K562 (cell line): ENCODE measurements around the gene CHTOP. TPM values are rescaled to one million over a fixed set of nuclear protein-coding genes. Genes with fewer than 3 reads are reported as not detected.

Experiments used
- ATAC-seq: fragments of 200-7000 bp; cut with Tn5 transposase; 3 replicates; pipeline ENCODE4 v1.9.1; 2020; ENCODE audit warnings: moderate library complexity
- BruUV-seq: library from RNA; stranded (reverse); fragments of 400-500 nt; replicated peaks from 2 replicates; lab custom pipeline; 2021; lab: Mats Ljungman, UMichigan
- CTCF ChIA-PET: fragments of 300-600 bp; formaldehyde crosslinking; extraction: SDS; loops from one replicate; lab custom pipeline; 2021; ENCODE audit warnings: low intra/inter-chr PET ratio; lab: Yijun Ruan, JAX
- POLR2A ChIA-PET: fragments of 300-600, 350-650 bp; sonication (Branson Sonifier 250); formaldehyde crosslinking; extraction: SDS; loops from one replicate; lab custom pipeline; 2021; ENCODE audit warnings: antibody characterized with exemption, inconsistent platforms; lab: Yijun Ruan, JAX
- DNase-seq, 4 experiments: peaks; one replicate each; pipeline versions ENCODE4 v3.0.0 to v3.0.0-alpha.2; 2011 to 2018; ENCODE audit warnings: low spot score in 3 of 4, mixed read lengths in 3 of 4; ENCODE audit errors: extremely low read depth in 1 of 4
- FAIRE-seq: peaks from 2 replicates; lab custom pipeline; 2011; peaks lifted over from hg19 to GRCh38; lab: Jason Lieb, UNC
- H2AFZ ChIP-seq: 2 replicates; pipeline ENCODE4 v1.6.0; 2011; ENCODE audit warnings: low read depth, low read length, control low read depth, inconsistent platforms
- H3K27ac ChIP-seq: fragments of 200-600 bp; 3 replicates; pipeline ENCODE4 v1.8.0; 2011; ENCODE audit warnings: low read depth, mild to moderate bottlenecking, control low read depth, inconsistent platforms, low read length, moderate library complexity, mixed read lengths; ENCODE audit errors: extremely low read depth
- H3K27me3 ChIP-seq, 2 experiments: fragments of 300-600 bp in 1 of 2; 2 replicates in 1 of 2; 3 replicates in 1 of 2; pipeline versions ENCODE4 v1.6.0 to v1.8.0; 2011; ENCODE audit warnings: inconsistent platforms in 2 of 2, low read length in 2 of 2, mild to moderate bottlenecking in 1 of 2, mixed read lengths in 1 of 2, moderate library complexity in 1 of 2; ENCODE audit not compliant: control insufficient read depth in 2 of 2, insufficient read depth in 2 of 2
- H3K36me3 ChIP-seq: fragments of 300-600 bp; 3 replicates; pipeline ENCODE4 v1.8.0; 2011; ENCODE audit warnings: mild to moderate bottlenecking, low read length, inconsistent platforms; ENCODE audit not compliant: control insufficient read depth, insufficient read depth
- H3K4me1 ChIP-seq, 2 experiments: fragments of 200-600 bp in 1 of 2; replicated peaks in 1 of 2; 2 replicates in 1 of 2; 3 replicates in 1 of 2; pipeline versions ENCODE4 v1.5.1 to v1.8.0; 2011; ENCODE audit warnings: inconsistent platforms in 2 of 2, low read length in 2 of 2, mild to moderate bottlenecking in 1 of 2, mixed read lengths in 1 of 2, moderate library complexity in 1 of 2; ENCODE audit not compliant: control insufficient read depth in 2 of 2, insufficient read depth in 2 of 2
- H3K4me2 ChIP-seq: 2 replicates; pipeline ENCODE4 v1.6.1; 2011; ENCODE audit warnings: low read length, control low read depth, inconsistent platforms, mixed read lengths; ENCODE audit not compliant: insufficient read depth
- H3K4me3 ChIP-seq: fragments of 200-600 bp; sonication (generic), shearing (Covaris generic); 2 replicates; pipeline ENCODE4 v1.5.1; 2016; ENCODE audit warnings: control low read depth, inconsistent platforms
- H3K79me2 ChIP-seq: fragments of 200-600 bp; 3 replicates; pipeline ENCODE4 v1.8.0; 2011; ENCODE audit warnings: low read length, inconsistent platforms; ENCODE audit not compliant: control insufficient read depth, insufficient read depth
- H3K9ac ChIP-seq, 2 experiments: 2 replicates each; pipeline versions ENCODE4 v1.6.0 to v1.6.1; 2011; ENCODE audit warnings: low read depth in 2 of 2, low read length in 2 of 2, control low read depth in 1 of 2, inconsistent platforms in 1 of 2, mild to moderate bottlenecking in 1 of 2, mixed read lengths in 1 of 2; ENCODE audit not compliant: insufficient read depth in 1 of 2
- H3K9me1 ChIP-seq: one replicate; pipeline ENCODE4 v1.6.0; 2011; ENCODE audit warnings: inconsistent platforms, mild to moderate bottlenecking, low read length, moderate library complexity; ENCODE audit not compliant: control insufficient read depth, insufficient read depth
- H3K9me3 ChIP-seq: replicated peaks from 2 replicates; pipeline ENCODE4 v1.5.1; 2011; ENCODE audit warnings: low read depth, low read length, inconsistent platforms; ENCODE audit not compliant: control insufficient read depth, insufficient read depth
- H4K20me1 ChIP-seq: replicated peaks from 2 replicates; pipeline ENCODE4 v1.6.1; 2011; ENCODE audit warnings: low read length, inconsistent platforms, mixed read lengths; ENCODE audit not compliant: control insufficient read depth, insufficient read depth
- CEBPB ChIP-seq: fragments of 450-650 bp; IDR thresholded peaks from 2 replicates; pipeline ENCODE4 v1.6.1; 2016; ENCODE audit warnings: missing genetic modification characterization, missing compliant biosample characterization
- WGBS: fragments of 100-300 bp; shearing (Covaris generic); methylation state at CpG from one replicate; pipeline ENCODE4 v1.1.6; 2016; ENCODE audit warnings: low coverage, mixed read lengths; ENCODE audit not compliant: insufficient coverage; ENCODE audit errors: missing lambda C conversion rate; 5-methylcytosine and 5-hydroxymethylcytosine counted together
- in situ Hi-C: fragments of 300-500 bp; cut with MboI; formaldehyde crosslinking; loops from 4 replicates; pipeline ENCODE4 v1.15.0; 2018; ENCODE audit warnings: inconsistent platforms, mixed read lengths
- intact Hi-C: fragments of 100-400 bp; cut with micrococcal nuclease; formaldehyde crosslinking; loops from 2 replicates; pipeline ENCODE4 v1.14.2; 2022
- polyA plus RNA-seq, 8 experiments: library from polyadenylated mRNA; depleted of rRNA in 4 of 8; stranded (reverse) in 5 of 8; unstranded in 3 of 8; fragments of >200 nt; fragmentation: Nextera tagmentation in 2 of 8; fragmentation: Illumina TruSeq in 1 of 8; extraction: Ambion mirVana in 2 of 8; extraction: Trizol in 1 of 8; gene quantifications; 2 replicates each; pipeline versions ENCODE4 v1.2.1 to v1.2.3, GENCODE V29; 2011 to 2014; ENCODE audit warnings: inconsistent platforms in 1 of 8, missing spikeins in 1 of 8
- total RNA-seq, 7 experiments: library from RNA; depleted of rRNA in 6 of 7; stranded (reverse); fragments of >200 nt in 6 of 7; fragmentation: Illumina TruSeq in 2 of 7; extraction: Trizol in 2 of 7; gene quantifications; 2 replicates each; pipeline versions ENCODE4 v1.2.1 to v1.2.3, GENCODE V29; 2011 to 2021; ENCODE audit warnings: low replicate concordance in 1 of 7
- TF ChIP-seq, protein P1 (sequence below): IDR thresholded peaks from 3 replicates; pipeline ENCODE4 v1.6.1; 2011; ENCODE audit warnings: borderline replicate concordance, mild to moderate bottlenecking, moderate library complexity; ENCODE audit not compliant: insufficient read length; ENCODE audit errors: extremely low read depth
- TF ChIP-seq, protein P2 (sequence below): fragments of 450-650 bp; IDR thresholded peaks from 2 replicates; pipeline ENCODE4 v1.6.1; 2016; ENCODE audit warnings: low read depth
- TF ChIP-seq, protein P3 (sequence below), 2 experiments: fragments of 450-650 bp; IDR thresholded peaks; 2 replicates each; pipeline ENCODE4 v1.6.1; 2016

The CHTOP gene
- total and polyA plus RNA-seq, 9 of the 15 experiments (the other 6 are each of a cell fraction or from before 2014, with no cell fraction given): 10.2 to 91.8 (median 60.8) TPM

DNA sequence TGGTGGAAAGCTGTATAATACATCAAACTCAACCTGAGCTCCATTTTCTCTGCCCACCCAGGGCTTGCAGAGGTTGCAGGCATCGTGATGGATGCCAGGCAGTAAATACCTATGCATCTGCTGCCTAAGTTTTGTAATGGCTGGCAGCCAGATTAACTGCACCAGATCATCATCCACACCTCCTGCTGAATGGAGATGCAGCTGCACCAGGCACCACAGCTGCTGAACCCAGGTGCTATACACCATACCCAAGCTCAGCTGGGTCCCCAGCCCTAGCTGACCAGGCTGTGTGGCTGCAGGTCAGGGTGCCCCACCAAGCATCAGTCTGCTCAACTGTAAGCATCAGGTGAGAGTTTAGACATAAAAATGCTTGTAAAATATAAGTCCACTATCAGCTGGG lies 17.9 kb downstream of the CHTOP start (continued):
- TF ChIP-seq, protein P1, sequence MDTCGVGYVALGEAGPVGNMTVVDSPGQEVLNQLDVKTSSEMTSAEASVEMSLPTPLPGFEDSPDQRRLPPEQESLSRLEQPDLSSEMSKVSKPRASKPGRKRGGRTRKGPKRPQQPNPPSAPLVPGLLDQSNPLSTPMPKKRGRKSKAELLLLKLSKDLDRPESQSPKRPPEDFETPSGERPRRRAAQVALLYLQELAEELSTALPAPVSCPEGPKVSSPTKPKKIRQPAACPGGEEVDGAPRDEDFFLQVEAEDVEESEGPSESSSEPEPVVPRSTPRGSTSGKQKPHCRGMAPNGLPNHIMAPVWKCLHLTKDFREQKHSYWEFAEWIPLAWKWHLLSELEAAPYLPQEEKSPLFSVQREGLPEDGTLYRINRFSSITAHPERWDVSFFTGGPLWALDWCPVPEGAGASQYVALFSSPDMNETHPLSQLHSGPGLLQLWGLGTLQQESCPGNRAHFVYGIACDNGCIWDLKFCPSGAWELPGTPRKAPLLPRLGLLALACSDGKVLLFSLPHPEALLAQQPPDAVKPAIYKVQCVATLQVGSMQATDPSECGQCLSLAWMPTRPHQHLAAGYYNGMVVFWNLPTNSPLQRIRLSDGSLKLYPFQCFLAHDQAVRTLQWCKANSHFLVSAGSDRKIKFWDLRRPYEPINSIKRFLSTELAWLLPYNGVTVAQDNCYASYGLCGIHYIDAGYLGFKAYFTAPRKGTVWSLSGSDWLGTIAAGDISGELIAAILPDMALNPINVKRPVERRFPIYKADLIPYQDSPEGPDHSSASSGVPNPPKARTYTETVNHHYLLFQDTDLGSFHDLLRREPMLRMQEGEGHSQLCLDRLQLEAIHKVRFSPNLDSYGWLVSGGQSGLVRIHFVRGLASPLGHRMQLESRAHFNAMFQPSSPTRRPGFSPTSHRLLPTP: no peak

DNA sequence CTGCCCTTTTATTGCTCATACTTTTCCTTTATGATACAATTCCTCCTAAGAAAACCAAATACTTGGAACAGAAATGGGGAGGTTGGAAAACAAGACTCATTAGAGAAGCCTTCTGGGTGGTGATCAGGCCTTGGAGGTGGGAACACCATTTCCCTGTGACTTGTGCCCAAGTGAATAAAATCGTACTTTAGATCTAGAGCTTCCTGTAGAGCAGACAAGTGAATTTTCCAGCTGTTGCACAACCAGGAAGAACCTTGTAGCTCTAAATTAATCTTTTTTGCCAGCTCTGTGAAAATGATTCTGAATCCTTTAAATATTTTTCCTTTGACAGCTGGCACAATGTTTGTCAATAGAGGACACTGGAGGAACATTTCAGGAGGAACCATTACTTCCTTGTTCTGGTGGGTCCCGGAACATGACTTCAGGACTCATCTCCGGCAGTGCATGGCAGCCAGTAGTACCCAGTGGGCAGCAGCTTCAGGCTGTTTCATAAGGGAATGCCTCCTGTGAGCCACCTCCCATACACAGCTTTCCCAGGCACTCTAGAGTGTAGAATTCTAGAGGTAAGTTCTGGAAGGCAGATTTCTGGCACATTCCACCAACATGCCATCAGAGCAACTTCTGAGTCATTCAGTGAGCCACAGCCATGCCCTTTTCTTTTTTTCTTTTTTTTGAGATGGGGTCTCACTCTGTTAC lies 19.1 kb downstream of the CHTOP start:
- intact Hi-C loops: no loop called here
- Histone ChIP-seq H3K4me3 (no peak overlapping the region), H3K9ac (no peak overlapping the region), H3K9me1 (no peaks in the 10 kb centered on the region), H3K9me3 (no peaks in the 10 kb centered on the region), H4K20me1 (no peaks in the 10 kb centered on the region), H2AFZ (peak overlapping the region; percentile 68), H3K36me3 (no peaks in the 10 kb centered on the region), H3K4me2 (no peak overlapping the region), H3K27me3 (no peaks in the 10 kb centered on the region), H3K27ac (no peak overlapping the region), H3K4me1 (peaks cover 13 to 14% of the 10 kb centered on the region in 2 experiments), H3K79me2 (no peaks in the 10 kb centered on the region)
- POLR2A ChIA-PET: interaction anchor here (1.3 to 14.7 kb wide), 3 partner anchors 8 to 44 kb away, joined by 3 to 205 read pairs (median 51); partner anchors contain the start of genes CHTOP and SNAPIN
- FAIRE-seq: peak; percentile 26
- in situ Hi-C loops: no loop called here
- no peak for DNase-seq
- BruUV-seq: no TSS peak
- TF ChIP-seq, protein P2, sequence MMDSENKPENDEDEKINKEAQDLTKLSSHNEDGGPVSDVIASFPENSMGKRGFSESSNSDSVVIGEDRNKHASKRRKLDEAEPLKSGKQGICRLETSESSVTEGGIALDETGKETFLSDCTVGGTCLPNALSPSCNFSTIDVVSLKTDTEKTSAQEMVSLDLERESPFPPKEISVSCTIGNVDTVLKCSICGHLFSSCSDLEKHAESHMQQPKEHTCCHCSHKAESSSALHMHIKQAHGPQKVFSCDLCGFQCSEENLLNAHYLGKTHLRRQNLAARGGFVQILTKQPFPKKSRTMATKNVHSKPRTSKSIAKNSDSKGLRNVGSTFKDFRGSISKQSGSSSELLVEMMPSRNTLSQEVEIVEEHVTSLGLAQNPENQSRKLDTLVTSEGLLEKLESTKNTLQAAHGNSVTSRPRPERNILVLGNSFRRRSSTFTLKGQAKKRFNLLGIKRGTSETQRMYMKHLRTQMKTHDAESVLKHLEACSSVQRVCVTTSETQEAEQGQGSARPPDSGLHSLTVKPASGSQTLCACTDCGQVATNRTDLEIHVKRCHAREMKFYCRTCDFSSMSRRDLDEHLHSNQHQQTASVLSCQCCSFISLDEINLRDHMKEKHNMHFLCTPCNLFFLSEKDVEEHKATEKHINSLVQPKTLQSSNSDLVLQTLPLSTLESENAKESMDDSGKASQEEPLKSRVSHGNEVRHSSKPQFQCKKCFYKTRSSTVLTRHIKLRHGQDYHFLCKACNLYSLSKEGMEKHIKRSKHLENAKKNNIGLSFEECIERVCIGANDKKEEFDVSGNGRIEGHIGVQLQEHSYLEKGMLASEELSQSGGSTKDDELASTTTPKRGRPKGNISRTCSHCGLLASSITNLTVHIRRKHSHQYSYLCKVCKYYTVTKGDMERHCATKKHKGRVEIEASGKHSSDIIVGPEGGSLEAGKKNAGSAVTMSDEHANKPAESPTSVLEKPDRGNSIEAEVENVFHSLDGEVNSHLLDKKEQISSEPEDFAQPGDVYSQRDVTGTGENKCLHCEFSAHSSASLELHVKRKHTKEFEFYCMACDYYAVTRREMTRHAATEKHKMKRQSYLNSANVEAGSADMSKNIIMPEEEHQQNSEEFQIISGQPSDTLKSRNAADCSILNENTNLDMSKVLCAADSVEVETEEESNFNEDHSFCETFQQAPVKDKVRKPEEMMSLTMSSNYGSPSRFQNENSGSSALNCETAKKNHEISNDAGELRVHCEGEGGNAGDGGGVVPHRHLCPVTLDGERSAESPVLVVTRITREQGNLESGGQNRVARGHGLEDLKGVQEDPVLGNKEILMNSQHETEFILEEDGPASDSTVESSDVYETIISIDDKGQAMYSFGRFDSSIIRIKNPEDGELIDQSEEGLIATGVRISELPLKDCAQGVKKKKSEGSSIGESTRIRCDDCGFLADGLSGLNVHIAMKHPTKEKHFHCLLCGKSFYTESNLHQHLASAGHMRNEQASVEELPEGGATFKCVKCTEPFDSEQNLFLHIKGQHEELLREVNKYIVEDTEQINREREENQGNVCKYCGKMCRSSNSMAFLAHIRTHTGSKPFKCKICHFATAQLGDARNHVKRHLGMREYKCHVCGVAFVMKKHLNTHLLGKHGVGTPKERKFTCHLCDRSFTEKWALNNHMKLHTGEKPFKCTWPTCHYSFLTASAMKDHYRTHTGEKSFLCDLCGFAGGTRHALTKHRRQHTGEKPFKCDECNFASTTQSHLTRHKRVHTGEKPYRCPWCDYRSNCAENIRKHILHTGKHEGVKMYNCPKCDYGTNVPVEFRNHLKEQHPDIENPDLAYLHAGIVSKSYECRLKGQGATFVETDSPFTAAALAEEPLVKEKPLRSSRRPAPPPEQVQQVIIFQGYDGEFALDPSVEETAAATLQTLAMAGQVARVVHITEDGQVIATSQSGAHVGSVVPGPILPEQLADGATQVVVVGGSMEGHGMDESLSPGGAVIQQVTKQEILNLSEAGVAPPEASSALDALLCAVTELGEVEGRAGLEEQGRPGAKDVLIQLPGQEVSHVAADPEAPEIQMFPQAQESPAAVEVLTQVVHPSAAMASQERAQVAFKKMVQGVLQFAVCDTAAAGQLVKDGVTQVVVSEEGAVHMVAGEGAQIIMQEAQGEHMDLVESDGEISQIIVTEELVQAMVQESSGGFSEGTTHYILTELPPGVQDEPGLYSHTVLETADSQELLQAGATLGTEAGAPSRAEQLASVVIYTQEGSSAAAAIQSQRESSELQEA: no peak
- TF ChIP-seq, protein P3, sequence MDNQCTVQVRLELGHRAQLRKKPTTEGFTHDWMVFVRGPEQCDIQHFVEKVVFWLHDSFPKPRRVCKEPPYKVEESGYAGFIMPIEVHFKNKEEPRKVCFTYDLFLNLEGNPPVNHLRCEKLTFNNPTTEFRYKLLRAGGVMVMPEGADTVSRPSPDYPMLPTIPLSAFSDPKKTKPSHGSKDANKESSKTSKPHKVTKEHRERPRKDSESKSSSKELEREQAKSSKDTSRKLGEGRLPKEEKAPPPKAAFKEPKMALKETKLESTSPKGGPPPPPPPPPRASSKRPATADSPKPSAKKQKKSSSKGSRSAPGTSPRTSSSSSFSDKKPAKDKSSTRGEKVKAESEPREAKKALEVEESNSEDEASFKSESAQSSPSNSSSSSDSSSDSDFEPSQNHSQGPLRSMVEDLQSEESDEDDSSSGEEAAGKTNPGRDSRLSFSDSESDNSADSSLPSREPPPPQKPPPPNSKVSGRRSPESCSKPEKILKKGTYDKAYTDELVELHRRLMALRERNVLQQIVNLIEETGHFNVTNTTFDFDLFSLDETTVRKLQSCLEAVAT (IDR thresholded peaks at IDR 0.05): no peak
- TF ChIP-seq CEBPB (tag): peak; percentile 12; the same call in 1 of the 2 replicates
- WGBS: 64% methylated on average over 3 of the region's 3 CpGs
- CTCF ChIA-PET: no interaction called here
- no peak for ATAC-seq
